Loucy (cell line): Measurements from ENCODE around the gene GRM7.

Source experiments
- CTCF ChIP-seq: fragments of 200-600 bp; sonication (generic); conservative IDR thresholded peaks from 2 replicates; pipeline ENCODE4 v1.5.1; 2014; ENCODE audit warnings: mild to moderate bottlenecking, antibody characterized with exemption, low read length
- EZH2phosphoT487 ChIP-seq: fragments of 200-600 bp; IDR thresholded peaks from 2 replicates; pipeline ENCODE4 v1.6.1; 2018; ENCODE audit warnings: antibody characterized with exemption, mild to moderate bottlenecking, moderate library complexity, borderline replicate concordance

- TF ChIP-seq CTCF (no peak), EZH2phosphoT487 (no peak)
Measured at GRCh38 chr3:7615043-7615442, 754.1 kb downstream of the GRM7 start.
